Measurements from ENCODE around the gene RAD9B.
"Not testable (repeated sequence)": the region's sequence is repeated elsewhere in the genome, so short reads cannot be mapped to it uniquely, and the experiment has no call there.

Gene RAD9B

GRCh38 chr12:110516995-110517394 is 14.9 kb downstream of the RAD9B start:
- DNase-seq: no peak
- Histone ChIP-seq H3K4me3 (ENCODE audit: low read depth, low read length) (no peak overlapping the region), H3K9me3 (no peaks in the 10 kb centered on the region), H3K27me3 (no peaks in the 10 kb centered on the region), H3K36me3 (no peaks in the 10 kb centered on the region), H3K4me1 (no peaks in the 10 kb centered on the region)
- TF ChIP-seq CTCF (IDR thresholded peaks at IDR 0.05; ENCODE audit: low read depth, low read length): no peak

- not testable (repeated sequence) for H3K9me3 ChIP-seq; H3K27me3 ChIP-seq; H3K4me1 ChIP-seq; DNase-seq; H3K36me3 ChIP-seq; H3K4me3 ChIP-seq (ENCODE audit: low read depth, low read length)
Observed at GRCh38 chr12:110518014-110518413, 15.9 kb downstream of the RAD9B start.

GRCh38 chr12:110520876-110521712 is 19.0 kb downstream of the RAD9B start:
- H3K4me3 ChIP-seq (ENCODE audit: low read depth, low read length); H3K9me3 ChIP-seq; DNase-seq; H3K4me1 ChIP-seq; H3K27me3 ChIP-seq; H3K36me3 ChIP-seq: not testable (repeated sequence)

- Histone ChIP-seq H3K9me3 (no peaks in the 10 kb centered on the region), H3K4me3 (ENCODE audit: low read depth, low read length) (no peak overlapping the region), H3K36me3 (no peaks in the 10 kb centered on the region), H3K27me3 (no peaks in the 10 kb centered on the region), H3K4me1 (no peaks in the 10 kb centered on the region)
- no peak for DNase-seq
- TF ChIP-seq CTCF (IDR thresholded peaks at IDR 0.05; ENCODE audit: low read depth, low read length): no peak
Observed at GRCh38 chr12:110528277-110528839, 26.2 kb downstream of the RAD9B start.

GRCh38 chr12:110530511-110530910 is 28.4 kb downstream of the RAD9B start:
- H3K9me3 ChIP-seq: no peaks in the 10 kb centered on the region
- DNase-seq: no peak
- no peak overlapping the region for H3K4me3 ChIP-seq (ENCODE audit: low read depth, low read length)
- H3K36me3 ChIP-seq: no peaks in the 10 kb centered on the region; the same call in 1 of the 2 replicates
- no peak for TF ChIP-seq CTCF (IDR thresholded peaks at IDR 0.05; ENCODE audit: low read depth, low read length)
- no peaks in the 10 kb centered on the region for H3K27me3 ChIP-seq
- H3K4me1 ChIP-seq: no peaks in the 10 kb centered on the region

GRCh38 chr12:110531741-110532333 is 29.7 kb downstream of the RAD9B start:
- TF ChIP-seq CTCF (IDR thresholded peaks at IDR 0.05; ENCODE audit: low read depth, low read length): no peak
- no peak overlapping the region for H3K4me3 ChIP-seq (ENCODE audit: low read depth, low read length)
- DNase-seq: no peak
- H3K9me3 ChIP-seq: no peaks in the 10 kb centered on the region
- H3K36me3 ChIP-seq: peaks cover 2% of the 10 kb centered on the region
- no peaks in the 10 kb centered on the region for H3K4me1 ChIP-seq
- H3K27me3 ChIP-seq: no peaks in the 10 kb centered on the region

GRCh38 chr12:110532644-110533043 is 30.5 kb downstream of the RAD9B start:
- H3K4me1 ChIP-seq: no peaks in the 10 kb centered on the region
- TF ChIP-seq CTCF (IDR thresholded peaks at IDR 0.05; ENCODE audit: low read depth, low read length): no peak

More at GRCh38 chr12:110532644-110533043, 30.5 kb downstream of the RAD9B start:
- no peak for DNase-seq
- no peaks in the 10 kb centered on the region for H3K27me3 ChIP-seq
- H3K36me3 ChIP-seq: peaks cover 6% of the 10 kb centered on the region
- H3K4me3 ChIP-seq (ENCODE audit: low read depth, low read length): no peak overlapping the region
- no peaks in the 10 kb centered on the region for H3K9me3 ChIP-seq
